GM19240 (cell line): ENCODE measurements around the gene RPS6KA3.
"Not testable (repeated sequence)": the region's sequence is repeated elsewhere in the genome, so short reads cannot be mapped to it uniquely, and the experiment has no call there.

Experiments used
- DNase-seq: peaks from one replicate; pipeline ENCODE4 v3.0.0; 2011; ENCODE audit warnings: low spot score; ENCODE audit not compliant: insufficient read length

RPS6KA3 gene

GRCh38 chrX:20265726-20266681, 705 bp downstream of the RPS6KA3 start:
- DNase-seq, result no peak

DNA sequence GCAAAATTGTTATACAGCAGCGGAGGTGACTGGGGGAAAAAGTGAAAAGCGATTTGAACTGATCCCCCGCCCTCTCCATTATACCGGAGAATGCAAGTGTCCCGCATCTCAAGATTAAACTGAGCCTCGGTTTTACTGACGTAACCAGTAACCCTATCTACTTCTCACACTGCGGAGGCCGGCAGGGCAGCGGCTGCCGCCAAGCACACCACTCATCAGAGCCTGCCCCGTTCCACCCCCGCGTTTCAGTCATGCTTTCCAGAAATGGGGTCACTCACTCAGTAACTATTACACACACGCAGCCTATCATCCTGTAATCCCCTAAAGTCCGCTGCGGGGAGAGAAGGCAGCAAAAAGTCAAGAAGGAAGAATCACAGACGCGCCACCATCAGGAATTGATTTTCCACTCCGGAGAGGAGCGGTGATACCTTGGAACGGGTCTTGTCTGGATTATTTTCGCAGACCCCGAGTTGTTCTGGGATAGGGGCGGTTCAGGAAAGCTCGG, 1.4 kb downstream of the RPS6KA3 start:
- no peak for DNase-seq

DNA sequence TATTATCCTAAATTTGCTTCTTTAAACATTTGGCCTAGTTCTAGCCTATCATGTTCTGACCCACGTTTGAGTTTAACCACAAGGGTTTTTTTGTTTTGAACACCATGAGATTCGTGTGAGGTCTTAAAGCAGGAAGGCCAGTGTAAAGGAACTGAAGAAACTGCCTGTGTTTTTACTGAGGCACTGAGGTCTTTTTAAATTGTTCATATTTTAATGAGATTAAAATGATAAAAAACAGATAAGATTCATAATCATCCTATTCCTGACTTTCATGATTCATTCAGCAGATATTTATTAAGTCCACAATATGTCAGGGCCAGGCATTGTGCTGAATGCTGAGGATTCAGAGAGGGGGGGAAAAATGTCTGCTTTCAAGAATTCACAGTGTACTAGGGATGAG, 3.2 kb downstream of the RPS6KA3 start:
- DNase-seq, result no peak

- no peak for DNase-seq
These were observed 5.8 kb downstream of the RPS6KA3 start for GRCh38 chrX:20260885-20261284.

GRCh38 chrX:20254712-20255299, 11.9 kb downstream of the RPS6KA3 start:
- no peak for DNase-seq

DNA sequence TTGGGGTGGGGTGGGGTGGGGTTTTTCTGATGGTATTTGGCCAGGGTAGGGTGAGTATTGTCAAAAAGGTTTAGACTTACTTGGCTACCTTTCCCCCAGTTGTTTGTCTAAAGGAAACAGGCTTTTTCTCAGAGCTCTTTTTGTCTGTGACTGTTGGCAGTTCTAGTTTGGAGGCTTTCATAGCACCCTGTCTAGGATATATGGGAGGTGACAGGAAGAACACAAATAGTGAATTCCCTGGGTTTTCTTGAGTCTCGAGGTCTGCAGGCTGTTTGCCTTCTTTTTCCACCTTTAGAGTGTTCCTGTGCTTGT, 13.5 kb downstream of the RPS6KA3 start:
- DNase-seq, result no peak

DNA sequence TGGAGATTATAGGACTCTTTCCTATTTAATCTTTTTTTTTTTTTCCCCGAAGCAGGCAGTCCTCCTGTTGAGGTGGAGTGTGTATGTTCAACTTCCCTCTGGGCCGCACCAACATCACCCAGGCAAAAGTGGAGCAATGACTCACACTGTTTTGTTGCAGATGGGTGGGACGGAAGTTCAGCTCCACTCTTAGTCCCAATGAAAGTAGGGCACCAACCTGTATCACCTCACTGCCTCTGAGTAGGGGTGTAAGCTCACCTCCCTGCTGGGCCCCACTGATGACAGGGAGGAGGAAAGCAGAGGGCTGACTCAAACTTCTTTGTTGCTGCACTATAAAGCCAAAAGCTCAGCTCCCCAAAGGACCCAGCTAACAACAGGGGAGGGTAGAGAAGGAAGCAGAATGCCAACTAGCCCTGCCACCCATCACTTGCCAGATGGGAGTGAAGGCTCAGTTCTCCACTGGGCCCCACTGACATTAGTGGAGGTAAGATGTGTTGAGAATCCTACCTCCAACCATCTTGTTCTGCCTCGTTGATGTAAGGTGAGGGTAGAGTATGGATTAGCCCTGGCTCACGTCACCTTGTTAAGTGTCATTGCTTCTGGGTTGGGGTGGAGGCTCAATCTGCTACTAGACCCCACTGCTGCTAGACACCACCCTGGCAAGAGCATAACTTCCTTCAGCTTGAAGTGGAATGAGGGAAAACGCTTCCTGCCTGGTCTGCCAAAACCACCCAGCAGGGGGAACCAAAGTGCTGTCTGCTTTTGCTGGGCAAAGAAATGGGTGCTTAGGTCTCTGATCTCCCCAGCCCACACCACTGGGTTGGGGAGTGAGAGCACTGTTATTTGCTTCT, 14.1 kb downstream of the RPS6KA3 start:
- DNase-seq, result peak; percentile 2

- DNase-seq, result no peak
These were observed 15.0 kb downstream of the RPS6KA3 start for GRCh38 chrX:20251691-20252090.

GRCh38 chrX:20250146-20250545, 16.6 kb downstream of the RPS6KA3 start:
- not testable (repeated sequence) for DNase-seq

DNA sequence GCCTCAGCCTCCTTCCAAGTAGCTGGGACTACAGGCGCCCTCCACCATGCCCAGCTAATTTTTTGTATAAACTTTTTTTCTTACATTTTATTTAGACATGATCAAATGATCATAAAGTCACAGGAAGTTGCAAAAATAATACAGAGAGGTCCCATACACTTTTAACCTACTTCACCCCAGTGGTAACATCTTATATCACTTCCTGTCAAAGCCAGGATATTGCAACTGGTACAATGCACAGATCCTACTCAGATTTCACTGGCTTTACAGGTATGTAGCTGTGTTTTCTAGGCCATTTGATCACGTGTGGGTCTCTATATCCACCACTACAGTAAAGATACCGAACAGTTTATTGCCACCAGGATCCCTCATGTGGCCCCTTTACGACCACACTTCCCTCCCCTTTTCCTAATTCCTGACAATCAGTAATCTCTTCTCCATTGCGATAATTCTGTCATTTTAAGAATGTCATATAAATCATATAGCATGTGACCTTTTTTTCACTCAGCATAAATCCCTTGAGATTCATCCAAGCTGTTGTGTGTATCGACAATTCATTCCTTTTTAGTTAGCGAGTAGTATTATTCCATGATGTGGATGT, 18.0 kb downstream of the RPS6KA3 start:
- DNase-seq, result no peak

- no peak for DNase-seq
These were observed 21.8 kb downstream of the RPS6KA3 start for GRCh38 chrX:20244931-20245330.

DNA sequence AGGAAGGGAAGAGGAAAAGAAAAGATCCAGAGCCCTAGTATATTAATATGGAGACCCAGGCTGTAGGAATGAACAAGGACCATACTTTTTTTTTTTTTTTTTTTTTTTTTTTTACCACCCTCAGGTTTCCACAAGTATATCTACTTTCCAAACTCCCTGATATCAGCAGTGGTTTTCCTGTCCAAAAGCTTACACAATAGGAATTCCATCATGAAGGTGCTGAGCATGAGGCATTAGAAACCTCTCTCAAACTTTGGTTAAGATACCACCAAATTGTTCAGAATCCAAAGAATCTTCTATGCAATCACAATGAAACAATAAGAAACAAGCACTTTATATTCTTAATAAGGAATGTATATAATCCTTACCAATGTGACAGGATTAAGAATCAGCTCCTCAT, 26.5 kb downstream of the RPS6KA3 start:
- no peak for DNase-seq

DNA sequence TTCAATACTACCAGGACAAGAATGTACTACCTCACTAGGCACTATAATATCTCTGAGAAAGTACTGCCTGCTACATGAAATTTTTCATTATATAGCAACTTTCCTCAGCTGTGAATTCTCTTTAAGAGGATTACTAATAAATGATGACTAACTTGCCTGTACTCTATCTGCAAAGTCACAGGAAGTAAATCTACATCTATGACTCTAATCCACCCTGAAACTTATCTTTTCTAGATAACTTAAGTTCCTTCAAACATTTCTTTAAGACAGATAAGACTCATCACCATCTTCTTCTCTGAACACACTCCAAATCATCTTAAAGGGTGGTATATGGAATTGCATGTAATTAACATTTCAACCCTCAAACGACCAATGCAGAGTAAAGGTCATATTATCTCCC, 28.8 kb downstream of the RPS6KA3 start:
- no peak for DNase-seq

DNA sequence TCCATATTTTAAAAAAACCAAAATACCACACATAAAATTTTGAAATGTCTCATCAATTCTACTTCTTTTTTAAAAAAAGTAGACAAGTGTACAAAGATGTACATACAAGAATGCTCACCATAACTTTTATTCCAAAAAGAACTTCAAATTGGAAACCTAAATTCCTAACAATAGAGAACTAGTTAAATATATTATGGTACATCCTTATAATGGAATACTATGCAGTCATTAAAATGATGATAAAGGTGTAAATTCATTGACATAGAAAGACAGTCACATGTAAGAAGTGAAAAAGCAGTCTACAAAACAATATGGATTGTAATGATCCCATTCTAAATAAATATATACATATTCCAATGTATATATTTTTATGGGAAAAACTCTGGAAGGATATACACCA, 31.0 kb downstream of the RPS6KA3 start:
- DNase-seq, result no peak

DNA sequence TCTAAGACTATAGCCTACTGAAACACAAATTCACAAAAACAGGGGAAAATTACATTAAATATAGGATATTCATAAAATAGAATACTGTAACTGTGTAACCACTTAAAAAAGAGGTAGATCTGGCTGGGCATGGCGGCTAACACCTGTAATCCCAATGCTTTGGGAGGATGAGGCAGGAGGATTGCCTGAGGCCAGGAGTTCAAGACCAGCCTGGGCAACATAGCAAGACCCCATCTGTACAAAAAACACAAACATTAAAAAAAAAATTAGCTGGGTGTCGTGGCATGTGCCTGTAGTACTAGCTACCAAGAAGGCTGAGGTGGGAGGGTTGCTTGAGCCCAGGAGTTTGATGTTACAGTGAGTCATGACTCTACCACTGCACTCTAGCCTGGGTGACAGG, 33.4 kb downstream of the RPS6KA3 start:
- DNase-seq, result no peak

- DNase-seq, result no peak
These were observed 35.1 kb downstream of the RPS6KA3 start for GRCh38 chrX:20231598-20231997.

DNA sequence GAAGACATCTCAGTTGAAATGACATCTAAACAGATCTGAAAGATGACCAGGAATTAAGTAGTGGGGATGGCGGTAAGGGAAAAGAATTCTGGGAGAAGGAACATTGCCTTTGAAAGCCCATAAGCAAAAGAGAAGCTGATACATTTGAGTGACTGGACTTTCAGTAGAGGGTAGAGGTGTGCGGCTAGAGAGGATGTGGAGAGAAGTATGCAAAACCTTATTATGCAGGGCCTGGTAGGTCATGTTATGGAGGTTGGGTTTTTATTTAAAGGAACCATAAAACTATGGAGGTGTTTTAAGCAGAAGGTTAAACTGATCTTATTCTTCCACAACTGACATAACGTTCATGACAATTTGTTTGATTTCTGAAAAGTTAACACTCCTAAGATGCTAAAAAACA, 36.3 kb downstream of the RPS6KA3 start:
- no peak for DNase-seq

DNA sequence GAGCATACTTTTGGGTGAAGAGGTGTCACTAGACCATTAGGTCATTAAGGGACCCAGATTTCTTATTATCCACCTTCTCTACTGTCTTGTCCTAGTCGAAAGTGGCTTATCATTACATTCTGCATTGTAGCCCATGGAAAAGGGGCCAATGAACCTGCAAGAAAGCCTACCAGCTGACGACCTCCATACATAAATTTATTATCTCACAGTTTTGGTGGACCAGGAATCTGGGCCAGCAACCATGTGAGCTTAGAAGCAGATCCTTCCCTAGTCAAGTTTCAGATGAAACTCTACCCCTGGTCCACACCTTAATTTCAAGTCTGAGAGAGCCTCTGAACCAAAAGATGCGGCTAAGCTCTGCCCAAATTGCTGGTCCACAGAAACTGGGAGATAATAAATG, 37.6 kb downstream of the RPS6KA3 start:
- DNase-seq, result no peak

DNA sequence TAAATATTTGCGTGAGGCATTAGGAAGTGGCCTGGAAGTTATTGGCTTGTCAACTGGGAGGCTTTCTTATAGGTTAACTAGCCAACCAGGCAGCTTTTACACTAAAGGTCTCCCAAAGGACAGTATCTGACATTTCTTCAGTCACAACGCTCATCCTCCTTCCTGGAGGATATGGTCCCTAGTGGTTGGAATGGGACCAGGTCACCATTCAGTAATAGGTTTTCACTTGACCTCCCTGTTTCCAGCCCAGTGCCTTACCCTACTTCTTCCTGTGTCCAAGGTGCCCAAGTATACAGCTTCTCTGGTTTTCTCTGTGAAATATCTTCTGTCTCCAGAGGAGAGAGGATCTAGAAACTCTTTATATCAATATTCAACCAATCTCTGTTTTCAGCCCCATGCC, 38.5 kb downstream of the RPS6KA3 start:
- DNase-seq, result no peak

DNA sequence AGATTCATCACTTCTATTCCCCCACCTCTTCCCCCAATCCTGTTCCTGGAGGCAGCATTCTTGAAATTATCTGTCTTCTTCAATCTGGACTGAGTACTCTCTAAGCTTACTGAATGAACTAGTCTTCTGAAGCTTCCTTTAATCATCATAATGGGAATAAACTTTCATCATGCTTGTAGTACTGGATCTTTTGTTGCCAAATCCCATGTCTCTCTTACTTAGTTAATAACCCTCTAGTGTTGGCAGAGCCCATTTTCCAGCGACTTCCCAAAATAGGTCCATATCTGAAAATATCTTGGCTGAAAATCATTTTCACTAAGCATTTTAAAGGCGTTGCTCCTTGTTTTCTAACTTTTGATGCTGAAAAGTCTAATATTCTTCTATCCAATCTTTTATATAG, 39.6 kb downstream of the RPS6KA3 start:
- no peak for DNase-seq

GRCh38 chrX:20225488-20225833, 41.2 kb downstream of the RPS6KA3 start:
- DNase-seq, result no peak
